Progenitor cell of endocrine pancreas (in vitro differentiated cells): Measurements from ENCODE around the gene COX10. TPM values are rescaled to one million over a fixed set of nuclear protein-coding genes. Genes with fewer than 3 reads are reported as not detected.

ENCODE experiments used
- DNase-seq: peaks from one replicate; pipeline ENCODE4 v3.0.0; 2021; ENCODE audit warnings: low spot score; ENCODE audit not compliant: unreplicated experiment
- H3K27ac Mint-ChIP-seq: 2 replicates; pipeline ENCODE4 v1.8.0; 2021; ENCODE audit warnings: mild to moderate bottlenecking, moderate library complexity, mixed read lengths
- H3K27me3 Mint-ChIP-seq: 2 replicates; pipeline ENCODE4 v1.8.0; 2021; ENCODE audit warnings: mixed read lengths
- H3K36me3 Mint-ChIP-seq: 2 replicates; pipeline ENCODE4 v1.8.0; 2022; ENCODE audit warnings: mixed read lengths; ENCODE audit not compliant: insufficient read depth
- H3K4me1 Mint-ChIP-seq: 2 replicates; pipeline ENCODE4 v1.8.0; 2021; ENCODE audit warnings: low read depth, mixed read lengths
- H3K4me3 Mint-ChIP-seq: 2 replicates; pipeline ENCODE4 v1.8.0; 2021; ENCODE audit warnings: low read depth, mild to moderate bottlenecking, moderate library complexity, mixed read lengths
- H3K9me3 Mint-ChIP-seq: 2 replicates; pipeline ENCODE4 v1.8.0; 2021; ENCODE audit warnings: low read depth, mixed read lengths
- CTCF ChIP-seq: fragments of 200-600 bp; sonication (generic); IDR thresholded peaks from one replicate; pipeline ENCODE4 v1.5.0; 2021; ENCODE audit warnings: antibody characterized with exemption, mild to moderate bottlenecking; ENCODE audit not compliant: unreplicated experiment
- total RNA-seq: library from RNA; stranded (reverse); gene quantifications from 2 replicates; pipeline ENCODE4 v1.2.1, GENCODE V29; 2021

The COX10 gene
- total RNA-seq, 1 donor from 2014 or later = 24.0 TPM

GRCh38 chr17:14070344-14070984, 1.2 kb downstream of the COX10 start:
- Mint-ChIP-seq H3K4me1 (peaks cover 23% of the 10 kb centered on the region), H3K4me3 (peak overlapping the region; percentile 99), H3K36me3 (peaks cover 17% of the 10 kb centered on the region), H3K9me3 (no peaks in the 10 kb centered on the region), H3K27me3 (no peaks in the 10 kb centered on the region), H3K27ac (peak overlapping the region; percentile 49)
- no peak for TF ChIP-seq CTCF
- no peak for DNase-seq

- no peak for DNase-seq
- TF ChIP-seq CTCF = no peak
- no peaks in the 10 kb centered on the region for H3K27me3 Mint-ChIP-seq
- H3K36me3 Mint-ChIP-seq = peaks cover 10% of the 10 kb centered on the region
- no peaks in the 10 kb centered on the region for H3K9me3 Mint-ChIP-seq
- H3K4me3 Mint-ChIP-seq = no peak overlapping the region
- H3K4me1 Mint-ChIP-seq = peaks cover 23% of the 10 kb centered on the region
- H3K27ac Mint-ChIP-seq = no peak overlapping the region
These were observed 3.6 kb downstream of the COX10 start for GRCh38 chr17:14072881-14073280.

GRCh38 chr17:14078027-14078426, 8.7 kb downstream of the COX10 start:
- H3K27ac Mint-ChIP-seq = no peak overlapping the region
- H3K9me3 Mint-ChIP-seq = no peaks in the 10 kb centered on the region
- H3K4me3 Mint-ChIP-seq = no peak overlapping the region
- H3K27me3 Mint-ChIP-seq = no peaks in the 10 kb centered on the region
- peaks cover 23% of the 10 kb centered on the region for H3K36me3 Mint-ChIP-seq
- peaks cover 5% of the 10 kb centered on the region for H3K4me1 Mint-ChIP-seq
- DNase-seq = no peak
- TF ChIP-seq CTCF = no peak

- no peaks in the 10 kb centered on the region for H3K27me3 Mint-ChIP-seq
- no peaks in the 10 kb centered on the region for H3K9me3 Mint-ChIP-seq
- DNase-seq = no peak
- peaks cover 5% of the 10 kb centered on the region for H3K4me1 Mint-ChIP-seq
- no peak overlapping the region for H3K4me3 Mint-ChIP-seq
- peak overlapping the region; percentile 53 for H3K27ac Mint-ChIP-seq
- TF ChIP-seq CTCF = no peak
- peaks cover 20% of the 10 kb centered on the region for H3K36me3 Mint-ChIP-seq
These were observed 11.5 kb downstream of the COX10 start for GRCh38 chr17:14080847-14081251.

- no peak overlapping the region for H3K4me3 Mint-ChIP-seq
- no peaks in the 10 kb centered on the region for H3K27me3 Mint-ChIP-seq
- H3K27ac Mint-ChIP-seq = no peak overlapping the region
- TF ChIP-seq CTCF = no peak
- peaks cover 19% of the 10 kb centered on the region for H3K36me3 Mint-ChIP-seq
- no peak for DNase-seq
- no peaks in the 10 kb centered on the region for H3K9me3 Mint-ChIP-seq
- H3K4me1 Mint-ChIP-seq = peaks cover 10% of the 10 kb centered on the region
These were observed 13.5 kb downstream of the COX10 start for GRCh38 chr17:14082848-14083247.
